Muscle of leg (tissue), 11 donors: ENCODE measurements around the gene NAALADL2. TPM values are rescaled to one million over a fixed set of nuclear protein-coding genes. Genes with fewer than 3 reads are reported as not detected.

Experiments
- DNase-seq: peaks from one replicate; pipeline ENCODE4 v3.0.0; 2013
- H3K27ac ChIP-seq: one replicate; pipeline ENCODE4 v1.5.1; 2013; ENCODE audit warnings: mild to moderate bottlenecking, low read length, control low read depth
- H3K27me3 ChIP-seq: one replicate; pipeline ENCODE4 v1.6.1; 2013; ENCODE audit warnings: low read length; ENCODE audit not compliant: control insufficient read depth, insufficient read depth
- H3K36me3 ChIP-seq: one replicate; pipeline ENCODE4 v1.6.1; 2013; ENCODE audit warnings: low read length; ENCODE audit not compliant: control insufficient read depth, insufficient read depth
- H3K4me1 ChIP-seq: one replicate; pipeline ENCODE4 v1.6.1; 2013; ENCODE audit warnings: low read length; ENCODE audit not compliant: control insufficient read depth, insufficient read depth
- H3K4me3 ChIP-seq: one replicate; pipeline ENCODE4 v1.5.1; 2013; ENCODE audit warnings: low read length, control low read depth
- H3K9me3 ChIP-seq: replicated peaks from 2 replicates; pipeline ENCODE4 v1.6.1; 2013; ENCODE audit warnings: low read depth, low read length; ENCODE audit not compliant: control insufficient read depth
- WGBS: methylation state at CpG from one replicate; pipeline ENCODE4 v1.1.5; 2013; ENCODE audit warnings: missing lambda C conversion rate; ENCODE audit not compliant: insufficient coverage; 5-methylcytosine and 5-hydroxymethylcytosine counted together
- polyA plus RNA-seq, 8 donors: library from polyadenylated mRNA; unstranded; fragments of 120-200 nt; gene quantifications; one replicate each; pipeline versions ENCODE4 v1.2.1 to v1.2.3, GENCODE V29; 2013; ENCODE audit warnings: inconsistent platforms in 1 of 8, low replicate concordance in 1 of 8; ENCODE audit not compliant: insufficient read length in 8 of 8, insufficient read depth in 1 of 8
- total RNA-seq: library from RNA; stranded (reverse); fragments of 120-200 nt; gene quantifications from one replicate; pipeline ENCODE4 v1.2.4, GENCODE V29; 2013

The NAALADL2 gene
- total and polyA plus RNA-seq, 9 donors: 4.8 to 17.4 (median 8.0) TPM

GRCh38 chr3:175464362-175464761, 605.2 kb downstream of the NAALADL2 start:
- H3K27ac ChIP-seq: no peak overlapping the region
- no peaks in the 10 kb centered on the region for H3K36me3 ChIP-seq
- no CpG with 5 or more reads among the region's 3 CpGs for WGBS
- H3K4me1 ChIP-seq: no peaks in the 10 kb centered on the region
- DNase-seq: peak; percentile 25
- H3K9me3 ChIP-seq: no peaks in the 10 kb centered on the region
- no peak overlapping the region for H3K4me3 ChIP-seq
- H3K27me3 ChIP-seq: no peaks in the 10 kb centered on the region

- H3K4me1 ChIP-seq: no peaks in the 10 kb centered on the region
- no peaks in the 10 kb centered on the region for H3K9me3 ChIP-seq
- H3K36me3 ChIP-seq: no peaks in the 10 kb centered on the region
- DNase-seq: no peak
- no peak overlapping the region for H3K4me3 ChIP-seq
- H3K27me3 ChIP-seq: no peaks in the 10 kb centered on the region
- H3K27ac ChIP-seq: no peak overlapping the region
Measured at GRCh38 chr3:175469124-175469523, 610.0 kb downstream of the NAALADL2 start.

- H3K4me1 ChIP-seq: no peaks in the 10 kb centered on the region
- H3K9me3 ChIP-seq: no peaks in the 10 kb centered on the region
- no peaks in the 10 kb centered on the region for H3K27me3 ChIP-seq
- no CpG with 5 or more reads among the region's 4 CpGs for WGBS
- no peak overlapping the region for H3K27ac ChIP-seq
- no peak for DNase-seq
- H3K36me3 ChIP-seq: no peaks in the 10 kb centered on the region
- no peak overlapping the region for H3K4me3 ChIP-seq
Measured at GRCh38 chr3:175475765-175476164, 616.6 kb downstream of the NAALADL2 start.

DNA sequence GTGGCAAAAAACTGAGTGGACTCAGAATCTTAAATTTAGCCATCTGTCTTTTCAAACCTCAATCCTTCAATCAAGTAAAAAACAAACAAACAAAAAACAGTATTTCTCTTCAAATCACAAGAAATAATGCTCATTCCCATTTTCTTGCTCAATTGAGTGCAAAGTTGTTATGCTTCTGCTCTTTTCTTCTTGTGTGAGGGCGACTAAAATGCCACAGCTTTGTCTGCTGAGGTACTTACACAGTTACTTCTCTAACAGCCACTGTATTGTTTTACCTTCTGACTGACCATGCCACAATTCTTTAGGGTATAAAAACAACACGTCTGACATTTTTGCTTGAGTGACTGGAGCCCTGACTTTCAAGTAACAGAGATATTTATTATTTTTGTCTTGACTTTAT, 617.4 kb downstream of the NAALADL2 start:
- Histone ChIP-seq H3K36me3 (no peaks in the 10 kb centered on the region), H3K27me3 (no peaks in the 10 kb centered on the region), H3K4me1 (no peaks in the 10 kb centered on the region), H3K27ac (no peak overlapping the region), H3K9me3 (no peaks in the 10 kb centered on the region), H3K4me3 (no peak overlapping the region)
- WGBS: no CpG with 5 or more reads among the region's 2 CpGs
- DNase-seq: no peak

GRCh38 chr3:175477651-175478224, 618.6 kb downstream of the NAALADL2 start:
- H3K36me3 ChIP-seq: no peaks in the 10 kb centered on the region
- no peak overlapping the region for H3K4me3 ChIP-seq
- no peaks in the 10 kb centered on the region for H3K9me3 ChIP-seq
- no peaks in the 10 kb centered on the region for H3K4me1 ChIP-seq
- no CpG with 5 or more reads among the region's 2 CpGs for WGBS
- H3K27me3 ChIP-seq: no peaks in the 10 kb centered on the region
- no peak for DNase-seq
- H3K27ac ChIP-seq: no peak overlapping the region

DNA sequence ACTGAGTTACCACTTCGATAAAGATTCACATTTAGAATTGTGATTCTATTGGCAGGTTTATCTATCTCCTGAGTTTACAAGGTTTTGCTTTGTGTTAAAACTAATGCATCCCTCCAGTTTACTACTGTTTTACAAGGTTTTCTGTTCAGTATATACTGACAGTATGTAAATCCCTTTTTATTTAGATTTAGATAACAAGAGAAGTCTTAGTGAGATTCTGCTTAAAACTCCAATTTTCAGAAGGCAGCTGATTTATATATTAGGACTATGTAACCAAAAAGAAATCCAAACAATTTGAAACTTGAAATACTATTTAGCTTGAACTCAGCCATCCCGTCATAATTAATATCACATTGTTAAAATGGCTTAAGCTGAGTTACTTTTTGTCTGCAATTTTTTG, 619.2 kb downstream of the NAALADL2 start:
- H3K9me3 ChIP-seq: no peaks in the 10 kb centered on the region
- no peak overlapping the region for H3K4me3 ChIP-seq
- DNase-seq: no peak
- H3K4me1 ChIP-seq: no peaks in the 10 kb centered on the region
- no CpG with 5 or more reads among the region's 2 CpGs for WGBS
- no peak overlapping the region for H3K27ac ChIP-seq
- H3K27me3 ChIP-seq: no peaks in the 10 kb centered on the region
- H3K36me3 ChIP-seq: no peaks in the 10 kb centered on the region

- H3K36me3 ChIP-seq: no peaks in the 10 kb centered on the region
- H3K4me1 ChIP-seq: no peaks in the 10 kb centered on the region
- no peaks in the 10 kb centered on the region for H3K9me3 ChIP-seq
- WGBS: no CpG with 5 or more reads among the region's 2 CpGs
- no peak overlapping the region for H3K4me3 ChIP-seq
- no peaks in the 10 kb centered on the region for H3K27me3 ChIP-seq
- no peak for DNase-seq
- H3K27ac ChIP-seq: no peak overlapping the region
Measured at GRCh38 chr3:175479175-175479574, 620.0 kb downstream of the NAALADL2 start.

- Histone ChIP-seq H3K9me3 (no peaks in the 10 kb centered on the region), H3K27me3 (no peaks in the 10 kb centered on the region), H3K27ac (no peak overlapping the region), H3K36me3 (no peaks in the 10 kb centered on the region), H3K4me3 (no peak overlapping the region), H3K4me1 (no peaks in the 10 kb centered on the region)
- no peak for DNase-seq
Measured at GRCh38 chr3:175479800-175480199, 620.7 kb downstream of the NAALADL2 start.

GRCh38 chr3:175484666-175485065, 625.5 kb downstream of the NAALADL2 start:
- Histone ChIP-seq H3K27ac (no peak overlapping the region), H3K36me3 (no peaks in the 10 kb centered on the region), H3K4me3 (no peak overlapping the region), H3K27me3 (no peaks in the 10 kb centered on the region), H3K9me3 (no peaks in the 10 kb centered on the region), H3K4me1 (no peaks in the 10 kb centered on the region)
- no peak for DNase-seq
- WGBS: no CpG with 5 or more reads among the region's 2 CpGs

DNA sequence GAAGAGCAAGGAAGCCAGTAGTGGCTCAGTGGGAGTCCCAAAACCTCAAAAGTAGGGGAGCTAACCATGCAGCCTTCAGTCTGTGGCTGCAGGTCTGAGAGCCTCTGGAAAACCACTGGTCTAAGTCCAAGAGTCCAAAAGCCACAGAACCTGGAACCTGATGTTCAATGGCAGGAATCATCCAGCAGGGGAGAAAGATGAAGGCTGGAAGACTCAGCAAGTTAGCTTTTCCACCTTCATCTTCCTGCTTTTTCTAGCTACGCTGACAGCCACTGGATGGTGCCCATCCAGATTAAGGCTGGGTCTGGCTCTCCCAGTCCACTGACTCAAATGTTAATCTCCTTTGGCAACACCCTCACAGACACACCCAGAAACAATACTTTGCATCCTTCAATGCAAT, 626.3 kb downstream of the NAALADL2 start:
- Histone ChIP-seq H3K27me3 (no peaks in the 10 kb centered on the region), H3K4me3 (no peak overlapping the region), H3K9me3 (no peaks in the 10 kb centered on the region), H3K27ac (no peak overlapping the region), H3K36me3 (no peaks in the 10 kb centered on the region), H3K4me1 (no peaks in the 10 kb centered on the region)
- DNase-seq: no peak
- 89% methylated on average over 1 of the region's 1 CpG for WGBS

DNA sequence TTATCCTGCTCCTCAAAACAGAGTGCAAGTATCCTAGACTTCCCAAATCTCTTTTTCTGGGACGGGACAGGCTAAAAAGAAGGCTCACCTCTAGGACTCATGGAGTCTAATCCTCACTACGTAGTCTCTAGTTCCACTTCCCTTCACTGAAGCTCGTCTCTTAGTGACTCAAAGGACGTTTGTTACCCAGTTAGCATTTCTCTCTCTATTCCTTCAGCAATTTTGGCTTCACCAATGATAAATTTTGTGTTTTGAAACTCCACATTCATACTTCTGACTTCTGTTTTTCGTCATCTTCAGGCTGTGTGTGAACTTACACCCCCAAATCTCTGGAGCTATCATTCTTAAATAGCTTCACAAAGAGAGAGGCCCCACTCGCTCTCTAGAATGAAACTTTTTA, 627.1 kb downstream of the NAALADL2 start:
- H3K36me3 ChIP-seq: no peaks in the 10 kb centered on the region
- DNase-seq: no peak
- H3K9me3 ChIP-seq: no peaks in the 10 kb centered on the region
- H3K27ac ChIP-seq: no peak overlapping the region
- 84% methylated on average over 4 of the region's 6 CpGs for WGBS
- no peaks in the 10 kb centered on the region for H3K27me3 ChIP-seq
- H3K4me3 ChIP-seq: no peak overlapping the region
- no peaks in the 10 kb centered on the region for H3K4me1 ChIP-seq
